Measurements from ENCODE around the gene ARFGAP3. TPM values are rescaled to one million over a fixed set of nuclear protein-coding genes. Genes with fewer than 3 reads are reported as not detected.

Gene ARFGAP3
- total and polyA plus RNA-seq, 4 donors: 25.8 to 42.9 (median 42.3) TPM

DNA sequence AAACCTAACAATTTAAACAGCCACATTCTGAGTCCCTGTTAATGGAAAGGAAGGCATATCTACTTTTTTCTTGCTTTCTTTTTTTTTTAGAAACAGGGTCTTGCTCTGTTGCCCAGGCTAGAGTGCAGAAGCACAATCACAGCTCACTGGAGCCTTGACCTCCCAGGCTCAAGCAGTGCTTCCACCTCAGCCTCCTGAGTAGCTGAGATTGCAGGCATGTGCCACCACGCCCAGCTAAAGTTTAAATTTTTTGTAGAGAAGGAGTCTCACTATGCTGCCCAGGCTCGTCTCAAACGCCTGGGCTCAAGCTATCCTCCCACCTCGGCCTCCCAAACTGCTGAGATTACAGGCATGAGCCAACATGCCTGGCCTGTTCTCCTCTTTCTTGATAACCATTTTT, 25.4 kb downstream of the ARFGAP3 start:
- H3K9me3 ChIP-seq (ENCODE audit: control insufficient read depth in 4 of 4, insufficient read depth in 3 of 4, low read length in 3 of 4): no peaks in the 10 kb centered on the region
- DNase-seq (no peak), ATAC-seq (ENCODE audit: insufficient read depth, low FRiP score) (no peak)
- 96 to 100% methylated on average over 4 of the region's 4 CpGs for WGBS, 2 donors
- no peak overlapping the region for H3K9ac ChIP-seq (ENCODE audit: insufficient read depth in 1 of 2, low read length in 2 of 2)
- H3K27me3 ChIP-seq (ENCODE audit: control insufficient read depth in 3 of 3, insufficient read depth in 3 of 3, low read length in 2 of 3): no peaks in the 10 kb centered on the region
- H3K27ac ChIP-seq (ENCODE audit: low read depth in 1 of 2, low read length in 1 of 2): no peak overlapping the region
- H3K4me1 ChIP-seq (ENCODE audit: control insufficient read depth in 5 of 5, insufficient read depth in 5 of 5, low read length in 5 of 5): no peaks in the 10 kb centered on the region
- TF ChIP-seq, protein P1, sequence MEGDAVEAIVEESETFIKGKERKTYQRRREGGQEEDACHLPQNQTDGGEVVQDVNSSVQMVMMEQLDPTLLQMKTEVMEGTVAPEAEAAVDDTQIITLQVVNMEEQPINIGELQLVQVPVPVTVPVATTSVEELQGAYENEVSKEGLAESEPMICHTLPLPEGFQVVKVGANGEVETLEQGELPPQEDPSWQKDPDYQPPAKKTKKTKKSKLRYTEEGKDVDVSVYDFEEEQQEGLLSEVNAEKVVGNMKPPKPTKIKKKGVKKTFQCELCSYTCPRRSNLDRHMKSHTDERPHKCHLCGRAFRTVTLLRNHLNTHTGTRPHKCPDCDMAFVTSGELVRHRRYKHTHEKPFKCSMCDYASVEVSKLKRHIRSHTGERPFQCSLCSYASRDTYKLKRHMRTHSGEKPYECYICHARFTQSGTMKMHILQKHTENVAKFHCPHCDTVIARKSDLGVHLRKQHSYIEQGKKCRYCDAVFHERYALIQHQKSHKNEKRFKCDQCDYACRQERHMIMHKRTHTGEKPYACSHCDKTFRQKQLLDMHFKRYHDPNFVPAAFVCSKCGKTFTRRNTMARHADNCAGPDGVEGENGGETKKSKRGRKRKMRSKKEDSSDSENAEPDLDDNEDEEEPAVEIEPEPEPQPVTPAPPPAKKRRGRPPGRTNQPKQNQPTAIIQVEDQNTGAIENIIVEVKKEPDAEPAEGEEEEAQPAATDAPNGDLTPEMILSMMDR (IDR thresholded peaks at IDR 0.05; ENCODE audit: control extremely low read depth, extremely low read depth): no peak
- no peak overlapping the region for H3K4me3 ChIP-seq
- peaks cover 25 to 42% (median 27%) of the 10 kb centered on the region in 4 donors for H3K36me3 ChIP-seq (ENCODE audit: control insufficient read depth in 4 of 4, insufficient read depth in 4 of 4, low read length in 4 of 4)

DNA sequence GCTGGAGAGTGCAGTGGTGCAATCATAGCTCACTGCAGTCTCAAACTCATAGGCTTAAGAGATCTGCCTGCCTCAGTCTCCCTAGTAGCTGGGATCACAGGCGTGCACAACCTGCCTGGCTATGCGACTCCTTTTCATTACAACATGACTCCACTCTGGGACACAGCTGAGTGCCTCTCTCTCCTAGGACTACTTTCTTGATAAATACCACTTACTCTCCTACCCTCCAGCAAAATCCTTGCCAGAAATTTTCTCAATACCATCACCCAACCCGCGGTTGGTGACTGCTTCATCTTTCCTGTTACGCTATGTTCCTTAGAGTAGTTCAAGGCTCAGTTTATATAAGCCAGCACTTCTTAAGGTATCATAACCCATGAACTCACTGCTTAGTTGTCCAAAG, 26.9 kb downstream of the ARFGAP3 start:
- peaks cover 14 to 40% (median 25%) of the 10 kb centered on the region in 4 donors for H3K36me3 ChIP-seq (ENCODE audit: control insufficient read depth in 4 of 4, insufficient read depth in 4 of 4, low read length in 4 of 4)
- H3K4me3 ChIP-seq: no peak overlapping the region
- H3K9me3 ChIP-seq (ENCODE audit: control insufficient read depth in 4 of 4, insufficient read depth in 3 of 4, low read length in 3 of 4): no peaks in the 10 kb centered on the region
- H3K9ac ChIP-seq (ENCODE audit: insufficient read depth in 1 of 2, low read length in 2 of 2): no peak overlapping the region
- no peak overlapping the region for H3K27ac ChIP-seq (ENCODE audit: low read depth in 1 of 2, low read length in 1 of 2)
- no peak for ATAC-seq (ENCODE audit: insufficient read depth, low FRiP score)
- H3K4me1 ChIP-seq (ENCODE audit: control insufficient read depth in 5 of 5, insufficient read depth in 5 of 5, low read length in 5 of 5): no peaks in the 10 kb centered on the region
- no peaks in the 10 kb centered on the region for H3K27me3 ChIP-seq (ENCODE audit: control insufficient read depth in 3 of 3, insufficient read depth in 3 of 3, low read length in 2 of 3)
- no peak for DNase-seq
- TF ChIP-seq, protein P1 (IDR thresholded peaks at IDR 0.05; ENCODE audit: control extremely low read depth, extremely low read depth): no peak
- 86 to 90% methylated on average over 5 of the region's 5 CpGs for WGBS, 2 donors

DNA sequence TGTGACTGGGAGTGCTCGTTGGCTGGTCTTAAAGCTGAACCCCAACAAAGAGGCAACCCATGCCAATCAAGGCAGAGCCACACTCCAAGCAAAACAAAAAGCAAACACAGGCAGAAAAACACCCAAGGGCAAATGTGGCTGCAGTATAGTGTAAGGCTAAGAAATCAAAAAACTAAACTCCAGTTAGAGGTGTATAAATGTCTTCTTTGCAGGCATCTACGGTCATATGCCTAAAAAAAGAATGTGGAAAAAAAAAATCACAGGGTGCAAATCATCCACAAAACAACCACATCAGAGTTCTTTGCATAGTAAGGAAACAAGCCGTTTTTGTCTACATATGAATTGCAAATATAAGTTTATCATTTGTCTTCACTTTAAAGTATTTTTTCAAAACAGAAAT, 27.8 kb downstream of the ARFGAP3 start:
- Histone ChIP-seq H3K4me1 (ENCODE audit: control insufficient read depth in 5 of 5, insufficient read depth in 5 of 5, low read length in 5 of 5) (no peaks in the 10 kb centered on the region), H3K27me3 (ENCODE audit: control insufficient read depth in 3 of 3, insufficient read depth in 3 of 3, low read length in 2 of 3) (no peaks in the 10 kb centered on the region), H3K27ac (ENCODE audit: low read depth in 1 of 2, low read length in 1 of 2) (no peak overlapping the region), H3K9ac (ENCODE audit: insufficient read depth in 1 of 2, low read length in 2 of 2) (no peak overlapping the region), H3K36me3 (ENCODE audit: control insufficient read depth in 4 of 4, insufficient read depth in 4 of 4, low read length in 4 of 4) (peaks cover 6 to 43% (median 26%) of the 10 kb centered on the region in 4 donors), H3K9me3 (ENCODE audit: control insufficient read depth in 4 of 4, insufficient read depth in 3 of 4, low read length in 3 of 4) (no peaks in the 10 kb centered on the region), H3K4me3 (no peak overlapping the region)
- TF ChIP-seq, protein P1 (IDR thresholded peaks at IDR 0.05; ENCODE audit: control extremely low read depth, extremely low read depth): no peak
- no peak for DNase-seq
- no peak for ATAC-seq (ENCODE audit: insufficient read depth, low FRiP score)
- WGBS, 2 donors: 78 to 81% methylated on average over 3 of the region's 3 CpGs

GRCh38 chr22:42825796-42826195, 31.3 kb downstream of the ARFGAP3 start:
- Histone ChIP-seq H3K27ac (ENCODE audit: low read depth in 1 of 2, low read length in 1 of 2) (no peak overlapping the region), H3K4me3 (no peak overlapping the region), H3K36me3 (ENCODE audit: control insufficient read depth in 4 of 4, insufficient read depth in 4 of 4, low read length in 4 of 4) (peaks cover 23 to 45% (median 33%) of the 10 kb centered on the region in 4 donors), H3K27me3 (ENCODE audit: control insufficient read depth in 3 of 3, insufficient read depth in 3 of 3, low read length in 2 of 3) (no peaks in the 10 kb centered on the region), H3K9me3 (ENCODE audit: control insufficient read depth in 4 of 4, insufficient read depth in 3 of 4, low read length in 3 of 4) (peaks cover 0 to 3% (median 0%) of the 10 kb centered on the region in 4 donors), H3K9ac (ENCODE audit: insufficient read depth in 1 of 2, low read length in 2 of 2) (no peak overlapping the region), H3K4me1 (ENCODE audit: control insufficient read depth in 5 of 5, insufficient read depth in 5 of 5, low read length in 5 of 5) (no peaks in the 10 kb centered on the region)
- TF ChIP-seq, protein P1 (IDR thresholded peaks at IDR 0.05; ENCODE audit: control extremely low read depth, extremely low read depth): no peak
- WGBS, 2 donors: 83 to 89% methylated on average over 3 of the region's 3 CpGs
- ATAC-seq (ENCODE audit: insufficient read depth, low FRiP score): no peak
- DNase-seq: no peak

Measured in lung (tissue), 12 donors.